ENCODE measurements around the gene TCL1B. TPM values are rescaled to one million over a fixed set of nuclear protein-coding genes. Genes with fewer than 3 reads are reported as not detected.
"Not testable (repeated sequence)": the region's sequence is repeated elsewhere in the genome, so short reads cannot be mapped to it uniquely, and the experiment has no call there.

The TCL1B gene
- total RNA-seq, 2 experiments from 2014 or later = not detected

GRCh38 chr14:95662376-95663186, 23.6 kb upstream of the TCL1B start:
- H3K27me3 Mint-ChIP-seq = no peaks in the 10 kb centered on the region
- no peak overlapping the region for H3K4me3 Mint-ChIP-seq
- H3K36me3 Mint-ChIP-seq = no peaks in the 10 kb centered on the region
- DNase-seq = no peak
- H3K4me1 Mint-ChIP-seq = peaks cover 5% of the 10 kb centered on the region
- H3K9me3 Mint-ChIP-seq = no peaks in the 10 kb centered on the region
- peak overlapping the region; percentile 18 for H3K27ac Mint-ChIP-seq

- Mint-ChIP-seq H3K4me1 (peaks cover 5% of the 10 kb centered on the region), H3K4me3 (no peak overlapping the region), H3K9me3 (no peaks in the 10 kb centered on the region), H3K27me3 (no peaks in the 10 kb centered on the region), H3K36me3 (no peaks in the 10 kb centered on the region), H3K27ac (no peak overlapping the region)
- DNase-seq = no peak
Observed at GRCh38 chr14:95663226-95663797, 22.9 kb upstream of the TCL1B start.

- H3K4me1 Mint-ChIP-seq = peaks cover 5% of the 10 kb centered on the region
- no peaks in the 10 kb centered on the region for H3K36me3 Mint-ChIP-seq
- no peak overlapping the region for H3K4me3 Mint-ChIP-seq
Observed at GRCh38 chr14:95664066-95664465, 22.2 kb upstream of the TCL1B start.

GRCh38 chr14:95664546-95664945, 21.7 kb upstream of the TCL1B start:
- peaks cover 5% of the 10 kb centered on the region for H3K4me1 Mint-ChIP-seq
- no peaks in the 10 kb centered on the region for H3K27me3 Mint-ChIP-seq
- no peak for DNase-seq
- H3K36me3 Mint-ChIP-seq = no peaks in the 10 kb centered on the region
- H3K27ac Mint-ChIP-seq = no peak overlapping the region
- no peaks in the 10 kb centered on the region for H3K9me3 Mint-ChIP-seq
- H3K4me3 Mint-ChIP-seq = no peak overlapping the region

More at GRCh38 chr14:95664066-95664465, 22.2 kb upstream of the TCL1B start:
- Mint-ChIP-seq H3K27me3 (no peaks in the 10 kb centered on the region), H3K27ac (no peak overlapping the region), H3K9me3 (no peaks in the 10 kb centered on the region)
- DNase-seq = no peak

- H3K27ac Mint-ChIP-seq, H3K9me3 Mint-ChIP-seq, H3K4me3 Mint-ChIP-seq, H3K4me1 Mint-ChIP-seq, H3K27me3 Mint-ChIP-seq, H3K36me3 Mint-ChIP-seq, DNase-seq: not testable (repeated sequence)
Observed at GRCh38 chr14:95665530-95665929, 20.7 kb upstream of the TCL1B start.

GRCh38 chr14:95666450-95666849, 19.8 kb upstream of the TCL1B start:
- no peak overlapping the region for H3K4me3 Mint-ChIP-seq
- H3K4me1 Mint-ChIP-seq = peaks cover 5% of the 10 kb centered on the region
- no peak overlapping the region for H3K27ac Mint-ChIP-seq
- no peaks in the 10 kb centered on the region for H3K36me3 Mint-ChIP-seq
- no peak for DNase-seq
- no peaks in the 10 kb centered on the region for H3K9me3 Mint-ChIP-seq
- no peaks in the 10 kb centered on the region for H3K27me3 Mint-ChIP-seq

- Mint-ChIP-seq H3K9me3 (no peaks in the 10 kb centered on the region), H3K27me3 (no peaks in the 10 kb centered on the region), H3K4me1 (peaks cover 3% of the 10 kb centered on the region), H3K36me3 (no peaks in the 10 kb centered on the region), H3K4me3 (no peak overlapping the region), H3K27ac (no peak overlapping the region)
- DNase-seq = no peak
Observed at GRCh38 chr14:95667249-95667693, 19.0 kb upstream of the TCL1B start.

- no peak for DNase-seq
- Mint-ChIP-seq H3K36me3 (no peaks in the 10 kb centered on the region), H3K27me3 (no peaks in the 10 kb centered on the region), H3K4me1 (no peaks in the 10 kb centered on the region), H3K9me3 (no peaks in the 10 kb centered on the region), H3K27ac (no peak overlapping the region), H3K4me3 (no peak overlapping the region)
Observed at GRCh38 chr14:95668235-95668772, 17.9 kb upstream of the TCL1B start.

GRCh38 chr14:95674613-95675012, 11.6 kb upstream of the TCL1B start:
- no peak for DNase-seq
- Mint-ChIP-seq H3K9me3 (no peaks in the 10 kb centered on the region), H3K27ac (no peak overlapping the region), H3K4me1 (no peaks in the 10 kb centered on the region), H3K27me3 (peaks cover 18% of the 10 kb centered on the region), H3K4me3 (no peak overlapping the region), H3K36me3 (no peaks in the 10 kb centered on the region)

GRCh38 chr14:95675486-95675885, 10.7 kb upstream of the TCL1B start:
- Mint-ChIP-seq H3K27ac (no peak overlapping the region), H3K27me3 (peaks cover 18% of the 10 kb centered on the region), H3K4me1 (no peaks in the 10 kb centered on the region), H3K9me3 (no peaks in the 10 kb centered on the region), H3K36me3 (no peaks in the 10 kb centered on the region), H3K4me3 (no peak overlapping the region)
- DNase-seq = no peak

- H3K27ac Mint-ChIP-seq = no peak overlapping the region
- DNase-seq = no peak
- H3K4me1 Mint-ChIP-seq = no peaks in the 10 kb centered on the region
- H3K36me3 Mint-ChIP-seq = no peaks in the 10 kb centered on the region
- H3K9me3 Mint-ChIP-seq = no peaks in the 10 kb centered on the region
- H3K4me3 Mint-ChIP-seq = no peak overlapping the region
- H3K27me3 Mint-ChIP-seq = peaks cover 18% of the 10 kb centered on the region
Observed at GRCh38 chr14:95677179-95677835, 8.9 kb upstream of the TCL1B start.

- Mint-ChIP-seq H3K4me3 (no peak overlapping the region), H3K27ac (no peak overlapping the region), H3K36me3 (no peaks in the 10 kb centered on the region), H3K4me1 (no peaks in the 10 kb centered on the region), H3K27me3 (peaks cover 27% of the 10 kb centered on the region), H3K9me3 (no peaks in the 10 kb centered on the region)
- no peak for DNase-seq
Observed at GRCh38 chr14:95679148-95679815, 6.9 kb upstream of the TCL1B start.

GRCh38 chr14:95679998-95680735, 6.1 kb upstream of the TCL1B start:
- Mint-ChIP-seq H3K27me3 (peaks cover 27% of the 10 kb centered on the region), H3K9me3 (no peaks in the 10 kb centered on the region), H3K4me3 (no peak overlapping the region)

GRCh38 chr14:95681153-95681552, 5.1 kb upstream of the TCL1B start:
- Mint-ChIP-seq H3K27ac (no peak overlapping the region), H3K4me1 (no peaks in the 10 kb centered on the region), H3K4me3 (no peak overlapping the region), H3K9me3 (no peaks in the 10 kb centered on the region), H3K27me3 (peaks cover 27% of the 10 kb centered on the region), H3K36me3 (no peaks in the 10 kb centered on the region)
- no peak for DNase-seq

More at GRCh38 chr14:95679998-95680735, 6.1 kb upstream of the TCL1B start:
- H3K36me3 Mint-ChIP-seq = no peaks in the 10 kb centered on the region
- H3K27ac Mint-ChIP-seq = no peak overlapping the region
- no peaks in the 10 kb centered on the region for H3K4me1 Mint-ChIP-seq
- no peak for DNase-seq
